NCI-H1417 treated with DMSO at 0.1 percent for 48 hours (cell line): Measurements from ENCODE around the gene MTA2.
"Not testable (repeated sequence)": the region's sequence is repeated elsewhere in the genome, so short reads cannot be mapped to it uniquely, and the experiment has no call there.

ENCODE experiments used
- DNase-seq: peaks from one replicate; lab custom pipeline; 2025; lab: John Stamatoyannopoulos, UW

Gene MTA2

DNA sequence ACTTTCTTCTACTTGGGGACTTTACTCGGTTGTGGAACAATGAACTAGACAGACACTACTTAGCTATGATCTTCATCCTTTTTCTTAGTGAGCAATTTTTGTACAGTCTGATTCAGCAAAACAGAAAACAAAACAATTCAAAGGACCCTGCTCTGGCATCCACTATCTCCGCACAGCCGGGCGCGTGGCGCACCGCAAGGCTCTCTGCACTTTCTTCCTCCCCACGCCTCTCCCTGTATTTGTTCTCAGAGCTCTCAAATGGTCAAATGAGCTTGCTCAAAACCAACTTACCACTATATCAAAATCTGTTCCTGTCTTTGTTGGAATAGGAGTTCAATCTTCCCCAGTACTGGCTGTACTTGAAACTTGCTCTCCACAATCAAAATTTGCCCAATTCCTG, 35.4 kb downstream of the MTA2 start:
- no peak for DNase-seq

DNA sequence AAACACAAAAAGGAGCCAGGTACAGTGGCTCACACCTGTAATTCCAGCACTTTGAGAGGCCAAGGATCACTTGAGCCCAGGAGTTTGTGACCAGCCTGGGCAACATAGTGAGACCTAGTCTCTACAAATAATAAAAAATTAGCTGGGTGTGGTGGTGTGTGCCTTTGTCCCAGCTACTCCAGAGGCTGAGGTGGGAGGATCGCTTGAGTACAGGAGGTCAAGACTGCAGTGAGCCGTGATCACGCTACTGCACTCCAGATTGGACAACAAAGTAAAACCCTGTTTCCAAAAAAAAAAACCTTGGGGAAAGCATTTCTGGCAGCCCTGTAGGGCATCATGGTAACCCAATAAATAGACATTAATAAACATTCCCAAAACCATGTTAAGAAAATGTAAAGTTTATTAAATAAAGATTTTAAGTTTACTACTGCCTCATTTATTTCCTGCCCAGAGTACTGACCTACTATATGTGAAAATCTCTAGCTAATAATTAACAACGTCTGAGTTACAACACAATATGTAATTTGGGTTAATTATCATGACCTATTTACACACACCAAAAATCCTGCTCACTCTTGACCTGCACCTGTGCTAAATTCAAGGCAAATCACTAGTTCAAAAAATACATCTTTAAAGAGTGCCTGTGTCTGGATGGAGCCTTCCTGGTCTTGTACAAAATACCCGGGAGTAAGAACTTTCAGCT, 36.4 kb downstream of the MTA2 start:
- DNase-seq = no peak

DNA sequence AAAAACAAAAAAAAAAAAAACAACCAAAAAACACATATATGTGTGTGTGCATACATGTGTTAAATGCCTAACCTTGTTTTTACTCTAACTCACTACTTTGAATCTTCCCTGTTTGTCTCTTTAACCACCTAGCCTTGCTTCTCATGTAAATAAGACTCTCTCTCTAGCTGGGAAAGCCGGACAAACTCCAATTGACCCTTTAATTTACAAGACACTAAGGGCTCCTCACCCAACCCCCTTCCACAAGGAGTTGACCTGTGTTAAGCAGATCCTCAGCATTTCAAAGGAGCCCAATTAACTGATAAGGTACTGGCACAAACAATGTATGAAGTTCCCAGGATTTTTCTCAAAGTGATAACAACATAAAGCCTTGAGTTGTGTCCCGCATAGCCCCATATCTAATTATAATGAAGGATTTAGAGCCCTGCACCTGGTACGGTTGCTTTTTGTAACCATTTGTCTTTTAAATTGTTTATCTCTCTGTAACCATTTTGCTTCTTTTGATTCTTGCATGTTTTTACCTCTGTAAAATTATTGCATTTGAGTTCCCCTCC, 39.9 kb downstream of the MTA2 start:
- DNase-seq = not testable (repeated sequence)

DNA sequence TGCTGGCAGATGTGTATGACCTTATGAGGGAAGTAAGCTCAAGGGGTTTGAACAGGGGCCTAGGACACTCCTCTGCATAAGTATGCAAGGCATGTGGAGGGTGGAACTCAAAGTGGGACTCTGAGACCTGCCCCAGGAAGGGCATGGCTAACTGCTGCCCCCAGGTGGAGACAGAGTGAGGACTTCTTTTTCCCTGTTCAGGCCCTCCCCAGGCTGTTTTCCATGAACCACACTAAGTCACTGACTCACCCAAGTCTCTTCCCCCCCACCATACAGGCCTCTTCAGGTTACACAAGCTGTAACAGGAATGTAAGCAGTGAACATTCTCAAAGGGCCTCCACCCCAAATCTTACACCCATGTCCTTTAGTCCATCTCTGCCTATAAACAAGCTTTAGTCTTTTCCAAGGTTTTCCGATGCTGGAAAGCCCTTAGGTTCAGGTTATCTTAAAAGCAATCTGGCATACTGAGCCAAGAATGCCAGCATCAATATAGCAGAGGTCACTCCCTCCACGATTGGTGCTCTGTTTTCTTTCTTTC, 41.0 kb downstream of the MTA2 start:
- DNase-seq = no peak

DNA sequence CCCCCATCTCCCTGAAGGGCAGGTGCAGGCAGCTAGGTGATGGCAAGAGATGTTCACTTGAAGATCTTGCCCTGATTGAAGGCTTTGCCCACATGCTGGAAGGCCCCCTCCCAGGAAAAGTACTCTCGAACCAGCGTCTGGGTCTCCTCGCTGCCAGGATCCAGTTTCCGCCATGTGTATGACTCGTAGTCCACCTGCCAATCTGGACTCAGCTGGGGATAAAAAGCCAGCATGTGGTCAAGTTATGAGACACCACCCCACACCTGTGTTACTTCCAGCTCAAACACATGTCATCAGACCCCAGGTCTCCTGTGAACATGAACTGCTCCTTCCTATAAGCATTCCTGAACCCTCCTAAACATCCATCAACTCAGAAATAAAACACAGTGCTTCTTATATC, 42.0 kb downstream of the MTA2 start:
- not testable (repeated sequence) for DNase-seq

DNA sequence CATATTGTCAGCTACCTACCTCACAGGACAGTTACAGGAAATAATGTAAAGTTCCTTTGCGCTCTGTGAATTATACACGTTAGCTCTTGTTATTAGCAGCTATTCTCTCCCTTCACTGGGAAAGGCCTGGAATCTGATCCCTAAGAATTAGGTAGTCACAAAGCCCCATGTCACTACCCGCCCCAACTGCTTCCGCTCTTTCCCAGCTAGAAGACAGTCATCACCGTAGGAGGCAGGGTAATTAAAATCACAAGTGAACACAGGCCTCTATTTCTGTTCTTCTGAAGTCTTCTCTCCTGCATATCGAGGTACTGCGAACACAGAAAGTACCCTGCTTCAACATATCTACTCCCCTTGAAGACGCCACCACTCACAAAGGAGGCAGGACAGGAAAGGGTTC, 42.5 kb downstream of the MTA2 start:
- DNase-seq = no peak

DNA sequence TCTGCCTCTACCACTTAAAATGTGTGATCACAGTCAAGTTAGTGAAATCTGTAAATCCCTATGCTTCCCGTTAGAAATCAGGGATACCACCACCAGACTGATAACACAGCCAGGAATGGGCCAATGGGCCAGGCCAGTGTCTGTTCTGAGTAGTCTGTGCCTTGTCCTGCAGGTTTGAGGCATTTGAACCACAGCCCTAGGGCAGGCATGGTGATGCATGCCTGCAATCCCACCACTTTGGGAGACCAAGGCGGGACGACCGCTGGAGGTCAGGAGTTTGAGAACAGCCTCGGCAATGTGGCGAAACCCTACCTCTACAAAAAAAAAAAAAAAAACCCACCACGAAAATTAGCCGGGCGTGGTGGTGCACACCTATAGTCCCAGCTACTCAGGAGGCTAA, 43.0 kb downstream of the MTA2 start:
- DNase-seq = no peak

DNA sequence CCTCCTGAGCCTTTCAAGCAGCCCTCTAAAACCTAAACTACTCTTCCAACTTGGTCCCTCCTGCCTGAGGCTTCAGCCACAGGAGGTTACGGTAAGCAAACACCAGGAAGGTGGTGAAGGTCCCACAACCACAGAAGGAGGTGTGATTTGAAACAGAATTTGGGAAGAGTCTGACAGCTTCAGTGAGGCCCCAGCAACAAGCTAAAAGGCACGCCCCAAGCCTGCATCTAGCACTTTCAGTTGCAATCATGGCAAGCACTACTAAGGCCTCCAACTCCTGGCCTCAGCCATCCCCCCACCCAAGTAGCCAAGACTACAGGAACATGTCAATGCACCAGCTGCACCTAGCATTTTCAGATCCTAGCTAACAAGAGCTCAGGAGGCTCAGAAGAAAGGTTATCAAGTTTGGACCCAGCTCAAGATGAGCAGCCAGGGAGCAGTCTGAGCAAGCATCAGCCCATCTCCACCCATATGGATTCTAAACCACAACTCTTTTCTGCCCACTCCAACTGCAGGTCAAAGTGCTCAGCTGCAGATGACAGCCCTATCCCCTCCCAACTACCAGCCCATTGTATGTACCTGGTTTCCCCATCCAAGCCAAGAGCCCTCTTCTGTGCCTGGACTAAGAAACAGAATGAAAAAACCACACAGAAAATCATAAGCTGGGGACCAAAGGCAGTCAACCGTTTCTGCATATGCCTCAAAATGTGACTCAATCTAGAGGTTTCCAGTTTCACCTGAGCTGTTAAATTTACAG, 44.6 kb downstream of the MTA2 start:
- DNase-seq = no peak

DNA sequence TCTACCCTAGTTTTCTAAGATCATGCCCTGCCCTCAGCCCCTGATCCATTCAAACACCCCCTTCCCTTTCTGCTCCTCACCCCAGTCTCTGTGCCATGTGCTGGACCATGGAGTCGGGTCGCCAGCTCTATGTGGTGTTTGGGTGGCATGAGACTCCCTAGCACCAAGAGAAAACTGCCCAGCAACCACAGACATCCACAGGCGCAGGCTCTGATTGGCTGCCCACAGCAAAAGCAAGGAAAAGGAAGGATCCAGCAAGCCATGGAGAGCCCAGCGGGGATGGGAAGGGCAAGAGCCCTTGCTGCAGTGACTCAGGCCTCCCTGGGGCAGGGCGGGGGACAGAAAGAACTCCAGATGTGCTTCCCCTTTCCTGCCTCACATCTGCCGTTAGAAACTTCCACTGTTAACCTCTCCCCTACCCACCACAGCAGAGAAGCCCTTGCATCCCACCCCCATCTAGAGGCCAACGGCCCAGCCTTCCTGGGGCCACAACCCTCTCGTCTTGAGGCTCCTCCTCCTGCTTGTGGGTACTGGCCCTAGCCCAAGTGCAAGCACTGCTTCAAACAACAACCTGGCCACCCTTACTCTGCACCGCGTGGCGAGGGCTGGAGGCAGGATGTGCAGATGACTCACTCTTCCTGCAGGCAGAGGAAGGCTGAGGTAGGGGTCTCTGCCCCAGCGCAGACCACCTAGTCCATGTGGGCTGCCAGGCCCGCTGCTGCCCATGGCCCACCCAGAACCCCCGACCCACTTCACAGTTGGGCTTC, 45.4 kb downstream of the MTA2 start:
- no peak for DNase-seq

DNA sequence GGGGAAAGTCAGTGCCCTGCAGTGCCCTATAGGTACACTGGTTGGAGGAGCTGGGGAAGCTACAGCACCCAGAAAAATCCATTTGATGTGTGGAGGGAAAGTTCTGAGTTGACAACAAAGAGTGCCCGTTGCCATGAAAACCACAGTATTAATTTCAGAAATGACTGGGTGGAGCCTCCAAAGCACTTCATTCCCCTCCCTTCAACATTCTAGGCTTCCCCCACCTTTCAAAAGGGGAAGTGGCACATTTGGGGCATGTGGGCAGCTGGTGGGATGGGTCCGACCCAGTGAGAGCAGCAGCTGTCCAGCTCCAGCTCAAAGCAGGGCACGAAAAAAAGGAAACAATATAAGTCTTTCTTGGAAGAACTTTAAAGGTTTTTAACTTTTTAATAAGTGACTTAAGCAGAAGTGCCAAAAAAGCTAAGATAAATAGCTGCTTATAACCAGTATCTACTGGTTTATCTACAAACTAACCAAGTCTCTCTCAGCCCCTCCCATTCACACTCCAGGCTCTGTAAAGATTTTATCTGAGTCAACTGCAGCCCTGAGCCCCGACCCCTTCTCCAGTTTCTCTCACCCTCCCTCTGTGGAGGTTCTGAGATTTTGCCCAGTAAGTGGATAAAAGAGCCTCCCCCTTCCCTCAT, 46.1 kb downstream of the MTA2 start:
- DNase-seq = no peak

DNA sequence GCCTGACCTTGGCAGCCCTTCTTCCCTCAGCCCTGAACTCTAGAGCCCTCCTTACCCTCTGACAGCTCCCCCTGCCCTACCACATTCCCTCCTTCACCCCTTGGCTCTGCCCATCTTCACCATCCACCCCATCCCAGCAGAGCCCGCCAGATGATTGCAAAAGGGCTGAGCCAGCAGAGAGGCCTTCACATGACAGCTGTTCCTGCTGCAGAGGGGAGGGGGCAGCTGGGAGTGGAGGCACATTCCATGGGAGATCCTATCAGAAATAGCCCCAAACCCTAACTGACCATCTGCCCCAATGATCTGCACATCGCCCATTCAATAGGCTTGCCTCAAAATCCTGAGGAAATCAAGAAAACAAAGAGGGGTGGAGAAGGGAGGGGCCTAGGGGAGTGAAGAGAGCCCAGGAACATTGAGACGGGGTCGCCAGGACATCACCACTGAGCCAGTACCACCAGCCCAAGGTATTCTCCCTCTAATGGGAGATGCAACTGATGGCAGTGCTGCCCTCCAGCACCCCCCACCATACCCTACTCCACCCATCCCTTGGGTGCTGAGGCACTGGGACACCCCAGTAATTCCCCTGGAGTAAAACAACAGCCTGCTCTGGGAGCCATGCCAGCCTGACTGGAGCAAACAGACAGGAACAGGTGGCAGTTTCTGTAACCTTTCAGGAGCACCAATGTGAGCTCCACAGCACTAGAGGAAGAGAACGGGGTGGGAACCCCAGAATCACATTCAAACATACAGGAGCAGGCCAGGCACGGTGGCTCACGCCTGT, 47.1 kb downstream of the MTA2 start:
- DNase-seq = no peak

DNA sequence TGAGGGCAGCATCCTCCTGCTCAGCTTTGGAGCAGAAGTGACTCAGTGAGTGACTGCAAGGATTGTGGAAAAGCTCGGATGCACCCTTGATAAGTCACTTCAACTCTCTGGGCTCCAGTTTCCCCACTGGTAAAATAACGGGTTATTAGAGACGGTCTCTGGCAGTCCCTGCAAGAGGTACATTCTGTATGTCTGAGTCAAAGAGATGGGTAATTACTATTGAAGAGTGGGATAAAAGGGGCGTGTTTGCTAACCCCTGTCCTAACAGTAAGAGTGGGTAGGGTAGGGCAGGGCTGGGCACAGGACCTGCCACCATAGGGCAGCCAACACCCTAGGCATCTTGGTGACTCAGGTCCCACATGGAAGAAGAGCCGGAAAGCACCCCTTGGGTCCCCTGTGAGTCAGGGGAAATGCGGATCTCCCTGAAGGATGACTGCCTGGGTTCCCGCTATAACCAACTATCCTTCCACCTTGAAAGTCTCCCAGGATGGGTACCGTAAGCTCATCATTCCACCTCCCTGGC, 47.8 kb downstream of the MTA2 start:
- DNase-seq = no peak

DNA sequence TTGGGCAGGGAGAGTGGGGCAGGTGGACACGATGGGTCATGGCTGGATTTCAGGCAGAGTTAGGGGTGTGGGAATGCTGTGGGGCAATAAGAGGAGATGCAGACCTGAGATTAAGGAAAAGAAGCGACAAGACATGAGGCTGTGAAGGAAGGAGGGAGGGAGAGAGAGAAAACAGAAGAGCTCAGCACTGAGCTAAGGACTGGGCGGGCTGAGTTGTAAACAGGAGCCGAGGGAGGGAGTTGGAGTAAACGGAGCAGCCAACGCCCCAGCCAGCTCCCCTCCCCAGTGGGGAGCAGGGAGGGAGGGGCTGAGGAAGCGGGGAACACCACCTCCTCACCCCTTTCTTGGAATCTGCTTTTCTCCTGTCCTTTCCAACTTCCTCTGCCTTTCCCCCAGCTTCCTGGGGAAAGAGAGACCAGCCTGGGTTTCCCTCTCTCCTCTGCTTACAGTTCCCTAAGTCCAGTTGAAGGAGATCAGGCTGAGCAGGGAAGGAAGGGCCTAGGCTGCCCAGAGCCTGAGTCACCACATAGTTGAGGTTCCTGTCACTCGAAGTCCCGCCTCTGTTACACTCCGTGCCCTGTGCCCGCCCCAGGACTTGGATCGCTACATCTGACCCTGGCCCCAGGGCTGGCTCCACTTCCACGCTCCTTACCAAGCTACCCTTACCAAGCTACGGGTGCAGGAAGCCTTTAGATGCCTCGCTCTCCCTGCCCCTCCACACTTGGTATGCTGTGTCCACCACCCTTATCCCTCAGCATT, 48.4 kb downstream of the MTA2 start:
- no peak for DNase-seq

DNA sequence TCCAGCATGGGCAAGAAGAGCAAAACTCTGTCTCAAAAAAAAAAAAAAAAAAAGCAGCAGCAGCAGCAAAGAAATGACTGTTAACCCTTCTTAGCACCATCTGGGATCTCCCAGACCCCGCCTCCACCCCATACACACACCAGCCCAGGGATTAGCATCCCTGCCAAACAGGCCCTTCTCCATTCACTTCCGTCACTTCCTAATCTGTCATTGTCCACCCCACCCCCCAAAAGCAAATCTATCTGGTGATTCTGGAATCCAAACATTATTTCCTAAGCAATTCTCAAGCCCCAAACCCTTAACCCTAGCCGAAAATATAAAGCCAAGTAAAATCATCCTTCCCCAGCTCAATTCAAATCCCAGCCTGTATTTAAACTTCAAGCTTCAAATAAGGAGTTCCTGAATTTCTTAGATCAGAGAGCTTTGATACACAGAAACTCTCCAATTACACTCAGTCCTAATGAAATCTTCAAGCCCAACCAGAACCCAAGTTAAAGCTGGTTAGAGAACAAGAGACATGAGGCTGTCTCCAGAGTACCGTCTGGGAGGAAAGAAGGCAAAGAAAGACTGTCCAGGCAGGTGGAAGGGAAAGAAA, 49.1 kb downstream of the MTA2 start:
- DNase-seq = no peak

DNA sequence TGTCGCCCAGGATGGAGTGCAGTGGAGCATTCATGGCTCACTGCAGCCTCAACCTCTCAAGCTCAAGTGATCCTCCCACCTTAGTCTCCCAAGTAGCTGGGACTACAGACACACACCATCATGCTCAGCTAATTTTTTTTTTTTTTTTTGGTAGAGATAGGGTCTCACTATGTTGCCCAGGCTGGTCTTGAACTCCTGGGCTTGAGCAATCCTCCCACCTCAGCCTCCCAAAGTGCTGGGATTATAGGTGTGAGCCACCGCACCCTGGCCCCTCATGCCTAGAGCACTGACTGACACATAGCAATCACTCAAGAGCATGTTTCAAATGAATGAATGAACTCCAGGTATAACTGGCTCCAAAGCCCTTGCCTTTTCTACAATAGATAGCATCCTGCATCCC, 51.2 kb downstream of the MTA2 start:
- DNase-seq = not testable (repeated sequence)

DNA sequence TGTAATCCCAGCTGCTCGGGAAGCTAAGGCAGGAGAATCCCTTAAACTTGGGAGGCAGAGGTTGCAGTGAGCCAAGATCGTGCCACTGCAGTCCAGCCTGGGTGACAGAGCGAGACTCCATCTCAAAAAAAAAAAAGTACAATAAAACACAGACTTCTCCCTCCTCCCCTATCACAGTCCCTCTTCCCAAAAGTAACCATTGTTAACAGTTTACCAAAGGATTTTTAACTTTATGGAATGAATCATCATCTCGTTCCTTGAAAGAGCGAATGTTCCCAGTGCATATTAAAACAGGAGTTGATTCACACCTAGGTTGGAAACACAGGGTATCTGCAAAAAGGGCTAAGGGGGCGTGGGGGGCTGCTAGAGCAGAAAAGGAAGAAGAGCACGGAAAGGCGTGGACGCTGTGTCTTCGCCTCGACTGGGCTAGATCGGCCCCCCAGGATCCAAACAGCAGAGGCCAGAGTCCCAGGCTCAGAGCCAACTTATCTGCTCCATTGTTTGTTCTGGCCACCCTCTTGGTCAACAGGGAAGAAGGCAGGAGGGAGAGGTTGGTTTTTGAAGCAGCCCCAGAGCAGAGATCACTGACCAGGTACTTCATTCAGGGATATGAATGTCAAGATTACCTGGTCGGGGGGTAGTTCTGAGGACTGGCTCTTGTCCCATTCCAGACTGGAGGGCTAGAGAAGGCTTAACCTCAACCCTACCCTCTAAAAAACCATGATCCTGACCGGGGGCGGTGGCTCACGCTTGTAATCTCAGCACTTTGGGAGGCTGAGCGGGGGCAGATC, 52.9 kb downstream of the MTA2 start:
- no peak for DNase-seq

DNA sequence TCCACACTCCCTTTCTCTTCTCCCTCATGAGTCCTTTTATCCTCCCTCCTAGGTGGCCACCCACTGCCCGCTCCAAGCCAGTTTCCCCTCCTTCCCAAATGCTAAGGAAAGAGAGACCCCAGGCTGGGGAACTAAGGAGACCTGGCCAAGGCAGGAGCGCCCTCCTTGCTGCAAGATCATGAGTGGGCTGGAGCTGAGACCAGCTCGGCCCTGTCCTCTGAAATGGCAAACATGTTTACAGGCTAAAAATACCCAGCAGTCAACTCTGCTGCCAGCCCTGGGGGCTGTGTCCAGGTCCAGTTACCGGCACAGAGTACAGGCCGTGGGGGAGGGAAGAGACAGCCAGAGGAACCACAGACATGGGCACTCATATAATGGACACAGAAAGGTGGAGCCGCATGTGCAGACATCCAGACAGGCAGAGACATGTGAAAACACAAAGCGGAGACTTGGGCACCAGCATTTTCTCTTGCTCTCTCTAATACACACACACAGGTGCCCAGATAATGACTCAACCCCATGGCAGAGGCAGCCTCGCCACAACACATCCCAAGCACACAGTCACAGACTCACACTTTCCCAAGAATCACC, 53.9 kb downstream of the MTA2 start:
- DNase-seq = no peak

DNA sequence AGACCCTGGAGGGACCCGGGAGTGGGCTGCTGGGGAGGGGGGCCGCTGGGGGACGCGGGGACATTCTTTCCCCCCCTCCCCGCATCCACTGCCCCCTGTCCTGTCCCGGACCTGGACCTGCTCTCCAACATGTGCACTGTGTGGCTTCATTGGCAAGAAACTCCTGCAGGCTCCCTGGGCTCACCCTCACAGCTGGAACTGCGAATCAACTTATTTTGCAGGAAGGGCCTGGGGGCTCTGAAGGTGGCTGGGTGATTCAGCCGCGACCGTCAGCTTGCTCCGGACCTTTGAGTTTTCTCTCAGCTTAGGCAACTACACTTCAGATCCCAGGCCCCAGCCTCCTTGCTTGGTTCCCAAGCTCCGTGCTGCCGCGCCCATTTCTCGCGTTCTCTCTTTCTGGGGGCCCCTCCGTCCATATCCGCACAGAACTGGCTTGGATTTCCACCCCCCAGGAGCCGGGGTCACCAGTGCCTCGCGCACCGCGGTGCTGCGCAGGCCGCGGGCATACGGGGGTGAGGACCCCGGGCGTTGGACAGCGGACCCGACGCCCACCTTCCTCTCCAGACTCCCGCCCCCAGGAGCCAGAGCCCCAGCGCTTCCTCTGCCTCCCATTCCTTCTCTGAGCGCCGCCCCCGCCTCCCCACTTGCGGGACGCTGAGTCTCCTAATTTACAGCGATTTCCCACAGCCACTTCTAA, 54.6 kb downstream of the MTA2 start:
- DNase-seq = no peak
